Measurements from ENCODE around the gene TMA7B. TPM values are rescaled to one million over a fixed set of nuclear protein-coding genes. Genes with fewer than 3 reads are reported as not detected.

TMA7B gene
- total RNA-seq, 1 donor from 2014 or later: not detected

DNA sequence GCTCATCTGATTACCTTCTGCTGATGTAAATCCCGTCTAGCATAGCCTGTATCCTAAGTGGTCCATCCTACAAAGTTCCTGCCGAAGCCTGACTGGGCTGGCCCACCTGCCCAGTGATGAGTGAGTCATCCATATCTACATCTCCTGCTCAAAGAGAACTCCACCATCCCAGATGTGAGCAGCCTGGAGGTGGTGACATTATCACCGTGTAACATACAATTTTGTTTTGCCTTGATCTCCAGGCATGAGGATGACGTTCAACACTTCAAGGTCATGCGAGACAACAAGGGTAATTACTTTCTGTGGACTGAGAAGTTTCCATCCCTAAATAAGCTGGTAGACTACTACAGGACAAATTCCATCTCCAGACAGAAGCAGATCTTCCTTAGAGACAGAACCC is 5.6 kb downstream of the TMA7B start:
- no peak overlapping the region for H3K9ac ChIP-seq
- no peaks in the 10 kb centered on the region for H4K20me1 ChIP-seq (ENCODE audit: low read depth)
- no peaks in the 10 kb centered on the region for H3K9me3 ChIP-seq (ENCODE audit: low read depth)
- Mint-ChIP-seq H3K27ac (no peak overlapping the region), H3K9me3 (no peaks in the 10 kb centered on the region), H3K27me3 (ENCODE audit: insufficient read depth, low read depth) (peaks cover 13% of the 10 kb centered on the region), H3K36me3 (no peaks in the 10 kb centered on the region), H3K4me1 (peaks cover 34% of the 10 kb centered on the region), H3K4me3 (no peak overlapping the region)
- H3K27me3 ChIP-seq: peaks cover 4% of the 10 kb centered on the region
- no peaks in the 10 kb centered on the region for H3K36me3 ChIP-seq
- no peak overlapping the region for H3K4me3 ChIP-seq
- H3F3A ChIP-seq (ENCODE audit: low read depth): peaks cover 29% of the 10 kb centered on the region
- peaks cover 29% of the 10 kb centered on the region for H3K4me1 ChIP-seq
- no peak for TF ChIP-seq EZH2phosphoT487 (IDR thresholded peaks at IDR 0.05)
- TF ChIP-seq, protein P1, sequence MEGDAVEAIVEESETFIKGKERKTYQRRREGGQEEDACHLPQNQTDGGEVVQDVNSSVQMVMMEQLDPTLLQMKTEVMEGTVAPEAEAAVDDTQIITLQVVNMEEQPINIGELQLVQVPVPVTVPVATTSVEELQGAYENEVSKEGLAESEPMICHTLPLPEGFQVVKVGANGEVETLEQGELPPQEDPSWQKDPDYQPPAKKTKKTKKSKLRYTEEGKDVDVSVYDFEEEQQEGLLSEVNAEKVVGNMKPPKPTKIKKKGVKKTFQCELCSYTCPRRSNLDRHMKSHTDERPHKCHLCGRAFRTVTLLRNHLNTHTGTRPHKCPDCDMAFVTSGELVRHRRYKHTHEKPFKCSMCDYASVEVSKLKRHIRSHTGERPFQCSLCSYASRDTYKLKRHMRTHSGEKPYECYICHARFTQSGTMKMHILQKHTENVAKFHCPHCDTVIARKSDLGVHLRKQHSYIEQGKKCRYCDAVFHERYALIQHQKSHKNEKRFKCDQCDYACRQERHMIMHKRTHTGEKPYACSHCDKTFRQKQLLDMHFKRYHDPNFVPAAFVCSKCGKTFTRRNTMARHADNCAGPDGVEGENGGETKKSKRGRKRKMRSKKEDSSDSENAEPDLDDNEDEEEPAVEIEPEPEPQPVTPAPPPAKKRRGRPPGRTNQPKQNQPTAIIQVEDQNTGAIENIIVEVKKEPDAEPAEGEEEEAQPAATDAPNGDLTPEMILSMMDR (IDR thresholded peaks at IDR 0.05): no peak
- TF ChIP-seq EZH2 (IDR thresholded peaks at IDR 0.05): no peak
- H3K4me2 ChIP-seq: no peak overlapping the region
- H3K79me2 ChIP-seq (ENCODE audit: low read depth): no peaks in the 10 kb centered on the region
- DNase-seq (ENCODE audit: low spot score): no peak
- no peak overlapping the region for H3K27ac ChIP-seq
- no peak overlapping the region for H2AFZ ChIP-seq (replicated peaks)

DNA sequence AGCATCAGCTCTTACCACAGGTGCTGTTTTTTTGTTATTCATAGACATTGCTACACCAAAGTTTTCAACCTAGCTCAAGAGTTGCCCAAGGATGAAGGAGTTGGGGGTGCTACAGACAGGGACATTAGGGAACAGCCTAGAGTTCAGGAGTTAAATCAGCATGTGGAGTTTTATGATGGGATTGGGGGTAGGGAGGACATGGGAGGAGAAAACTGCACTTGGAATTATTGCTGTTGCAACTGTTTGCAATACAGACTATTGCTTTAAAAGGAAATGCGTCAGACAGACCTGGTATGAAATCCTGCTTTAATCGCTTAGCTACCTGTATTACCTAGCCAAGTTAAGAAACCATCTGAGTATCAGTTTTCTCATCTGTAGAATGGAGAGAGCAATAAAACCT is 6.3 kb downstream of the TMA7B start:
- no peak overlapping the region for H3K27ac Mint-ChIP-seq

DNA sequence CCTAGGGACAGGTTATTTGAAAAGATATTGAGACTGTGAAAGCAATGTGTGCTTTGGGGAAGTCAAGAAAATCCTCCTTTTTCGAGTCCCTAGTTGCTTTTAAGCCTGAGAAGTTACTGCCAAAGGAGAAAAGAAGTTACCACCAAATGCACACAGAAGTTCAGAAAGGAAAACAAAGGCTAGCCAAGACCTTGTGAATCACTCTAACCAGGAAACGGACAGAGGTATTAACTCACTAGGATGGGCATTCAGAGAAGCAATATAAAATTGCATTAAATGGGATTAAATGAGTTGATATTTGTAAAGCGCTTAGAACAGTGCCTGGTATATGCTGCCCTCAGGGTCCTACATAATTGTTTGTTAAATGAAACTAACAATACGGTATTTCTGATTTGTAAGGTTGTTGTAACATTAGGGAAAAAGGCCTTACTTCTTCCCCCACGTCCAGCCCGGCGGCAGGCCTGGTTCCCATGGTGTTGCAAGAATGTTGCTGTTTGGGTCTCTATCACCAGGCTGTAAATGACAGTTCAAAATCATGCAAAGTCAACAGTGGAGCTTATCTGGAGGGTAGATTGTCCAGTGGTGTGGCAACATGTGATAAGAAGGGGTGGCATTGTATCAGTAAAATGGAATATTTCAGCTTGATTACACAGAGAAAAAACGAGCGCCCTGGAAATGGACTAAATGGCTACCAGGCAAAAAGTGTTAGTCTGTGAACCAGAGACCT is 7.1 kb downstream of the TMA7B start:
- Histone ChIP-seq H3K79me2 (ENCODE audit: low read depth) (no peaks in the 10 kb centered on the region), H3K27ac (no peak overlapping the region), H3K4me1 (peaks cover 32% of the 10 kb centered on the region), H2AFZ (replicated peaks) (no peak overlapping the region), H3K4me3 (no peak overlapping the region), H3K27me3 (no peaks in the 10 kb centered on the region), H4K20me1 (ENCODE audit: low read depth) (no peaks in the 10 kb centered on the region), H3K9me3 (ENCODE audit: low read depth) (no peaks in the 10 kb centered on the region), H3K36me3 (no peaks in the 10 kb centered on the region), H3F3A (ENCODE audit: low read depth) (peaks cover 29% of the 10 kb centered on the region), H3K4me2 (peak overlapping the region; percentile 63), H3K9ac (no peak overlapping the region)
- TF ChIP-seq EZH2phosphoT487 (IDR thresholded peaks at IDR 0.05) (no peak), EZH2 (IDR thresholded peaks at IDR 0.05) (no peak)
- TF ChIP-seq, protein P1 (IDR thresholded peaks at IDR 0.05): no peak
- peaks cover 13% of the 10 kb centered on the region for H3K27me3 Mint-ChIP-seq (ENCODE audit: insufficient read depth, low read depth)
- no peak overlapping the region for H3K4me3 Mint-ChIP-seq
- no peaks in the 10 kb centered on the region for H3K9me3 Mint-ChIP-seq
- H3K4me1 Mint-ChIP-seq: peaks cover 47% of the 10 kb centered on the region
- DNase-seq (ENCODE audit: low spot score): no peak
- no peaks in the 10 kb centered on the region for H3K36me3 Mint-ChIP-seq
- H3K27ac Mint-ChIP-seq: no peak overlapping the region

More for the DNA sequence above, 6.3 kb downstream of the TMA7B start:
- H3K36me3 Mint-ChIP-seq: no peaks in the 10 kb centered on the region
- H3K79me2 ChIP-seq (ENCODE audit: low read depth): no peaks in the 10 kb centered on the region
- H3K27me3 ChIP-seq: peaks cover 2% of the 10 kb centered on the region
- no peak overlapping the region for H3K9ac ChIP-seq
- H4K20me1 ChIP-seq (ENCODE audit: low read depth): no peaks in the 10 kb centered on the region
- H2AFZ ChIP-seq (replicated peaks): no peak overlapping the region
- no peak overlapping the region for H3K4me3 Mint-ChIP-seq
- no peaks in the 10 kb centered on the region for H3K36me3 ChIP-seq
- no peaks in the 10 kb centered on the region for H3K9me3 ChIP-seq (ENCODE audit: low read depth)
- H3K4me1 Mint-ChIP-seq: peaks cover 39% of the 10 kb centered on the region
- H3K27ac ChIP-seq: no peak overlapping the region
- H3K4me2 ChIP-seq: no peak overlapping the region
- H3K27me3 Mint-ChIP-seq (ENCODE audit: insufficient read depth, low read depth): peaks cover 13% of the 10 kb centered on the region
- no peaks in the 10 kb centered on the region for H3K9me3 Mint-ChIP-seq
- TF ChIP-seq EZH2 (IDR thresholded peaks at IDR 0.05) (no peak), EZH2phosphoT487 (IDR thresholded peaks at IDR 0.05) (no peak)
- TF ChIP-seq, protein P1 (IDR thresholded peaks at IDR 0.05): no peak
- H3K4me1 ChIP-seq: peaks cover 29% of the 10 kb centered on the region
- DNase-seq (ENCODE audit: low spot score): no peak
- H3F3A ChIP-seq (ENCODE audit: low read depth): peaks cover 29% of the 10 kb centered on the region
- no peak overlapping the region for H3K4me3 ChIP-seq
